Activated CD4-positive, alpha-beta T cell treated with anti-CD3 and anti-CD28 coated beads, Interleukin-2, amount 10 ng/mL, durations not matched to agents 7 days and 5 days (primary cell): ENCODE data around the gene RGR. TPM values are rescaled to one million over a fixed set of nuclear protein-coding genes. Genes with fewer than 3 reads are reported as not detected.
A peak's percentile ranks its signal among the peaks of the same experiment; 100 is the strongest.
"Not testable (repeated sequence)": the region's sequence is repeated elsewhere in the genome, so short reads cannot be mapped to it uniquely, and the experiment has no call there.

Experiments
- CTCF ChIA-PET: fragments of 350-600 bp; sonication (Branson Sonifier 250); formaldehyde crosslinking; loops from one replicate; lab custom pipeline; 2021; ENCODE audit warnings: antibody characterized with exemption; lab: Charles Lee
- POLR2A ChIA-PET: fragments of 350-600 bp; sonication (Branson Sonifier 250); formaldehyde crosslinking; loops from one replicate; lab custom pipeline; 2021; ENCODE audit warnings: antibody characterized with exemption; lab: Charles Lee
- DNase-seq: peaks from one replicate; pipeline ENCODE4 v3.0.0-alpha.2; 2020
- H3K27ac Mint-ChIP-seq: one replicate; pipeline ENCODE4 v1.8.0; 2021; ENCODE audit warnings: mild to moderate bottlenecking, moderate library complexity, mixed read lengths
- H3K27me3 Mint-ChIP-seq: one replicate; pipeline ENCODE4 v1.8.0; 2021; ENCODE audit warnings: mixed read lengths
- H3K36me3 Mint-ChIP-seq: one replicate; pipeline ENCODE4 v1.8.0; 2021; ENCODE audit warnings: low read depth, mixed read lengths
- H3K4me1 Mint-ChIP-seq: one replicate; pipeline ENCODE4 v1.8.0; 2021; ENCODE audit warnings: mixed read lengths
- H3K4me3 Mint-ChIP-seq: one replicate; pipeline ENCODE4 v1.8.0; 2021; ENCODE audit warnings: mild to moderate bottlenecking, moderate library complexity, mixed read lengths
- H3K9me3 Mint-ChIP-seq: one replicate; pipeline ENCODE4 v1.8.0; 2021; ENCODE audit warnings: mixed read lengths
- total RNA-seq, 2 experiments: library from RNA; stranded (reverse); gene quantifications; one replicate each; pipeline ENCODE4 v1.2.3, GENCODE V29; 2021

Gene RGR
- total RNA-seq, 2 experiments from 2014 or later = not detected

- H3K4me1 Mint-ChIP-seq = peaks cover 19% of the 10 kb centered on the region
- POLR2A ChIA-PET = no interaction called here
- no peaks in the 10 kb centered on the region for H3K36me3 Mint-ChIP-seq
- CTCF ChIA-PET = interaction anchor here (0.5 to 2.5 kb wide), 7 partner anchors 10 to 353 kb away, joined by 3 to 14 read pairs (median 3); no protein-coding TSS in a partner anchor
- H3K4me3 Mint-ChIP-seq = no peak overlapping the region
- no peaks in the 10 kb centered on the region for H3K9me3 Mint-ChIP-seq
- peak; percentile 76 for DNase-seq
- H3K27ac Mint-ChIP-seq = no peak overlapping the region
- H3K27me3 Mint-ChIP-seq = peaks cover 17% of the 10 kb centered on the region
These were observed 19.8 kb downstream of the RGR start for GRCh38 chr10:84264611-84265141.

GRCh38 chr10:84265418-84265817, 20.6 kb downstream of the RGR start:
- ChIA-PET CTCF (interaction anchor here (2.1 to 2.5 kb wide), 2 partner anchors 9 to 272 kb away, joined by 9 to 14 read pairs; no protein-coding TSS in a partner anchor), POLR2A (no interaction called here)
- no peaks in the 10 kb centered on the region for H3K36me3 Mint-ChIP-seq
- H3K9me3 Mint-ChIP-seq = no peaks in the 10 kb centered on the region
- no peak for DNase-seq
- H3K4me1 Mint-ChIP-seq = peaks cover 20% of the 10 kb centered on the region
- H3K27ac Mint-ChIP-seq = no peak overlapping the region
- H3K27me3 Mint-ChIP-seq = peaks cover 16% of the 10 kb centered on the region
- no peak overlapping the region for H3K4me3 Mint-ChIP-seq

GRCh38 chr10:84267503-84268126, 22.8 kb downstream of the RGR start:
- peak; percentile 81 for DNase-seq
- Mint-ChIP-seq H3K4me1 (peaks cover 26% of the 10 kb centered on the region), H3K9me3 (no peaks in the 10 kb centered on the region), H3K36me3 (no peaks in the 10 kb centered on the region), H3K27me3 (peaks cover 16% of the 10 kb centered on the region), H3K27ac (peak overlapping the region; percentile 55), H3K4me3 (no peak overlapping the region)
- ChIA-PET POLR2A (interaction anchor here (0.6 to 0.9 kb wide), 2 partner anchors 61 to 270 kb away, joined by 3 read pairs; no protein-coding TSS in a partner anchor), CTCF (interaction anchor here (0.6 to 2.8 kb wide), 33 partner anchors 8 to 283 kb away, joined by 3 to 21 read pairs (median 4); partner anchors contain the start of gene CCSER2)

- POLR2A ChIA-PET = no interaction called here
- H3K4me1 Mint-ChIP-seq = peaks cover 26% of the 10 kb centered on the region
- no peaks in the 10 kb centered on the region for H3K36me3 Mint-ChIP-seq
- CTCF ChIA-PET = interaction anchor here (1.5 kb wide), 1 partner anchor 268 kb away, joined by 4 read pairs; no protein-coding TSS in a partner anchor
- no peak overlapping the region for H3K27ac Mint-ChIP-seq
- H3K4me3 Mint-ChIP-seq = no peak overlapping the region
- no peaks in the 10 kb centered on the region for H3K9me3 Mint-ChIP-seq
- no peak for DNase-seq
- H3K27me3 Mint-ChIP-seq = peaks cover 8% of the 10 kb centered on the region
These were observed 24.3 kb downstream of the RGR start for GRCh38 chr10:84269162-84269561.

- no peak overlapping the region for H3K4me3 Mint-ChIP-seq
These were observed 24.9 kb downstream of the RGR start for GRCh38 chr10:84269773-84270172.

GRCh38 chr10:84270708-84271107, 25.9 kb downstream of the RGR start:
- Mint-ChIP-seq H3K4me3 (no peak overlapping the region), H3K9me3 (no peaks in the 10 kb centered on the region), H3K27ac (no peak overlapping the region), H3K36me3 (no peaks in the 10 kb centered on the region), H3K27me3 (peaks cover 5% of the 10 kb centered on the region), H3K4me1 (peaks cover 22% of the 10 kb centered on the region)
- DNase-seq = no peak
- ChIA-PET POLR2A (no interaction called here), CTCF (no interaction called here)

More at GRCh38 chr10:84269773-84270172, 24.9 kb downstream of the RGR start:
- Mint-ChIP-seq H3K27me3 (peaks cover 5% of the 10 kb centered on the region), H3K27ac (no peak overlapping the region), H3K36me3 (no peaks in the 10 kb centered on the region), H3K9me3 (no peaks in the 10 kb centered on the region), H3K4me1 (peaks cover 22% of the 10 kb centered on the region)
- DNase-seq = no peak
- ChIA-PET POLR2A (no interaction called here), CTCF (interaction anchor here (1.5 kb wide), 1 partner anchor 267 kb away, joined by 4 read pairs; no protein-coding TSS in a partner anchor)

- H3K36me3 Mint-ChIP-seq, CTCF ChIA-PET, H3K9me3 Mint-ChIP-seq, H3K4me3 Mint-ChIP-seq, POLR2A ChIA-PET, DNase-seq, H3K4me1 Mint-ChIP-seq, H3K27ac Mint-ChIP-seq: not testable (repeated sequence)
- H3K27me3 Mint-ChIP-seq = peaks cover 32% of the 10 kb centered on the region
These were observed 35.1 kb downstream of the RGR start for GRCh38 chr10:84279876-84280475.

- H3K27me3 Mint-ChIP-seq = peaks cover 26% of the 10 kb centered on the region
- H3K36me3 Mint-ChIP-seq = no peaks in the 10 kb centered on the region
- CTCF ChIA-PET = interaction anchor here (2.4 kb wide), 1 partner anchor 18 kb away, joined by 5 read pairs; no protein-coding TSS in a partner anchor
- POLR2A ChIA-PET = no interaction called here
- H3K27ac Mint-ChIP-seq = no peak overlapping the region
- peaks cover 5% of the 10 kb centered on the region for H3K4me1 Mint-ChIP-seq
- no peak overlapping the region for H3K4me3 Mint-ChIP-seq
- no peak for DNase-seq
- H3K9me3 Mint-ChIP-seq = no peaks in the 10 kb centered on the region
These were observed 41.8 kb downstream of the RGR start for GRCh38 chr10:84286695-84287094.

GRCh38 chr10:84288151-84288550, 43.3 kb downstream of the RGR start:
- Mint-ChIP-seq H3K9me3 (no peaks in the 10 kb centered on the region), H3K36me3 (no peaks in the 10 kb centered on the region), H3K4me1 (peaks cover 6% of the 10 kb centered on the region), H3K27me3 (peaks cover 26% of the 10 kb centered on the region), H3K27ac (no peak overlapping the region), H3K4me3 (no peak overlapping the region)
- ChIA-PET CTCF (interaction anchor here (1.6 to 2.6 kb wide), 3 partner anchors 16 to 24 kb away, joined by 3 to 10 read pairs (median 5); no protein-coding TSS in a partner anchor), POLR2A (no interaction called here)
- no peak for DNase-seq

GRCh38 chr10:84289521-84290200, 44.8 kb downstream of the RGR start:
- Mint-ChIP-seq H3K36me3 (no peaks in the 10 kb centered on the region), H3K4me1 (peaks cover 21% of the 10 kb centered on the region), H3K27me3 (peaks cover 26% of the 10 kb centered on the region), H3K9me3 (no peaks in the 10 kb centered on the region), H3K4me3 (no peak overlapping the region), H3K27ac (no peak overlapping the region)
- ChIA-PET CTCF (interaction anchor here (0.6 to 2.6 kb wide), 3 partner anchors 12 to 402 kb away, joined by 3 to 10 read pairs (median 3); no protein-coding TSS in a partner anchor), POLR2A (no interaction called here)
- no peak for DNase-seq

GRCh38 chr10:84290235-84290634, 45.4 kb downstream of the RGR start:
- CTCF ChIA-PET = interaction anchor here (2.6 kb wide), 1 partner anchor 23 kb away, joined by 10 read pairs; no protein-coding TSS in a partner anchor
- DNase-seq = no peak

GRCh38 chr10:84291384-84291783, 46.5 kb downstream of the RGR start:
- DNase-seq = no peak
- no peaks in the 10 kb centered on the region for H3K36me3 Mint-ChIP-seq
- H3K4me1 Mint-ChIP-seq = peaks cover 35% of the 10 kb centered on the region
- H3K4me3 Mint-ChIP-seq = no peak overlapping the region
- POLR2A ChIA-PET = no interaction called here
- H3K9me3 Mint-ChIP-seq = no peaks in the 10 kb centered on the region
- no peak overlapping the region for H3K27ac Mint-ChIP-seq
- H3K27me3 Mint-ChIP-seq = peaks cover 26% of the 10 kb centered on the region
- CTCF ChIA-PET = interaction anchor here (0.7 to 1.1 kb wide), 3 partner anchors 9 to 26 kb away, joined by 3 to 4 read pairs (median 4); no protein-coding TSS in a partner anchor

More at GRCh38 chr10:84290235-84290634, 45.4 kb downstream of the RGR start:
- H3K27me3 Mint-ChIP-seq = peaks cover 26% of the 10 kb centered on the region
- no peak overlapping the region for H3K4me3 Mint-ChIP-seq
- H3K9me3 Mint-ChIP-seq = no peaks in the 10 kb centered on the region
- H3K36me3 Mint-ChIP-seq = no peaks in the 10 kb centered on the region
- POLR2A ChIA-PET = no interaction called here
- no peak overlapping the region for H3K27ac Mint-ChIP-seq
- peaks cover 27% of the 10 kb centered on the region for H3K4me1 Mint-ChIP-seq
